Dorsolateral prefrontal cortex (tissue), 118 donors: ENCODE results near the gene QSER1. TPM values are rescaled to one million over a fixed set of nuclear protein-coding genes. Genes with fewer than 3 reads are reported as not detected.

ENCODE experiments used
- total RNA-seq, 120 experiments: library from RNA; stranded (reverse); gene quantifications; one replicate each; pipeline versions ENCODE4 v1.2.3 to v1.2.4, GENCODE V29; 2022

Gene QSER1
- total RNA-seq, 120 experiments from 2014 or later: 31.1 to 56.7 (median 40.8) TPM

Other genes with a start within 250 kb of the QSER1 start
- gene CCDC73, start 98.1 kb upstream of the QSER1 start, total RNA-seq: under 1 TPM in 3 of 120 experiments, not detected in 117; 0.07 to 0.43 (median 0.31) TPM
- 1 to 10 TPM in 8 of 120 experiments, under 1 TPM in 110, not detected in 2; 0.11 to 1.7 (median 0.38) TPM for gene PRRG4, start 62.9 kb upstream of the QSER1 start, total RNA-seq
- 1 to 10 TPM in 116 of 120 experiments, under 1 TPM in 4; 0.35 to 9.8 (median 2.9) TPM for gene DEPDC7, start 123.1 kb downstream of the QSER1 start, total RNA-seq
- 10 to 100 TPM; 37.5 to 87.1 (median 67.2) TPM for gene TCP11L1, start 146.8 kb downstream of the QSER1 start, total RNA-seq